K562 (cell line): ENCODE results near the gene INTS2. TPM values are rescaled to one million over a fixed set of nuclear protein-coding genes. Genes with fewer than 3 reads are reported as not detected.

Experiments used
- ATAC-seq: fragments of 200-7000 bp; cut with Tn5 transposase; 3 replicates; pipeline ENCODE4 v1.9.1; 2020; ENCODE audit warnings: moderate library complexity
- BruUV-seq: library from RNA; stranded (reverse); fragments of 400-500 nt; replicated peaks from 2 replicates; lab custom pipeline; 2021; lab: Mats Ljungman, UMichigan
- CTCF ChIA-PET: fragments of 300-600 bp; formaldehyde crosslinking; extraction: SDS; loops from one replicate; lab custom pipeline; 2021; ENCODE audit warnings: low intra/inter-chr PET ratio; lab: Yijun Ruan, JAX
- POLR2A ChIA-PET: fragments of 300-600, 350-650 bp; sonication (Branson Sonifier 250); formaldehyde crosslinking; extraction: SDS; loops from one replicate; lab custom pipeline; 2021; ENCODE audit warnings: antibody characterized with exemption, inconsistent platforms; lab: Yijun Ruan, JAX
- DNase-seq, 4 experiments: peaks; one replicate each; pipeline versions ENCODE4 v3.0.0 to v3.0.0-alpha.2; 2011 to 2018; ENCODE audit warnings: low spot score in 3 of 4, mixed read lengths in 3 of 4; ENCODE audit errors: extremely low read depth in 1 of 4
- FAIRE-seq: peaks from 2 replicates; lab custom pipeline; 2011; peaks lifted over from hg19 to GRCh38; lab: Jason Lieb, UNC
- H2AFZ ChIP-seq: 2 replicates; pipeline ENCODE4 v1.6.0; 2011; ENCODE audit warnings: low read depth, low read length, control low read depth, inconsistent platforms
- H3K27ac ChIP-seq: fragments of 200-600 bp; 3 replicates; pipeline ENCODE4 v1.8.0; 2011; ENCODE audit warnings: low read depth, mild to moderate bottlenecking, control low read depth, inconsistent platforms, low read length, moderate library complexity, mixed read lengths; ENCODE audit errors: extremely low read depth
- H3K27me3 ChIP-seq, 2 experiments: fragments of 300-600 bp in 1 of 2; 2 replicates in 1 of 2; 3 replicates in 1 of 2; pipeline versions ENCODE4 v1.6.0 to v1.8.0; 2011; ENCODE audit warnings: inconsistent platforms in 2 of 2, low read length in 2 of 2, mild to moderate bottlenecking in 1 of 2, mixed read lengths in 1 of 2, moderate library complexity in 1 of 2; ENCODE audit not compliant: control insufficient read depth in 2 of 2, insufficient read depth in 2 of 2
- H3K36me3 ChIP-seq: fragments of 300-600 bp; 3 replicates; pipeline ENCODE4 v1.8.0; 2011; ENCODE audit warnings: mild to moderate bottlenecking, low read length, inconsistent platforms; ENCODE audit not compliant: control insufficient read depth, insufficient read depth
- H3K4me1 ChIP-seq, 2 experiments: fragments of 200-600 bp in 1 of 2; replicated peaks in 1 of 2; 2 replicates in 1 of 2; 3 replicates in 1 of 2; pipeline versions ENCODE4 v1.5.1 to v1.8.0; 2011; ENCODE audit warnings: inconsistent platforms in 2 of 2, low read length in 2 of 2, mild to moderate bottlenecking in 1 of 2, mixed read lengths in 1 of 2, moderate library complexity in 1 of 2; ENCODE audit not compliant: control insufficient read depth in 2 of 2, insufficient read depth in 2 of 2
- H3K4me2 ChIP-seq: 2 replicates; pipeline ENCODE4 v1.6.1; 2011; ENCODE audit warnings: low read length, control low read depth, inconsistent platforms, mixed read lengths; ENCODE audit not compliant: insufficient read depth
- H3K4me3 ChIP-seq: fragments of 200-600 bp; sonication (generic), shearing (Covaris generic); 2 replicates; pipeline ENCODE4 v1.5.1; 2016; ENCODE audit warnings: control low read depth, inconsistent platforms
- H3K79me2 ChIP-seq: fragments of 200-600 bp; 3 replicates; pipeline ENCODE4 v1.8.0; 2011; ENCODE audit warnings: low read length, inconsistent platforms; ENCODE audit not compliant: control insufficient read depth, insufficient read depth
- H3K9ac ChIP-seq, 2 experiments: 2 replicates each; pipeline versions ENCODE4 v1.6.0 to v1.6.1; 2011; ENCODE audit warnings: low read depth in 2 of 2, low read length in 2 of 2, control low read depth in 1 of 2, inconsistent platforms in 1 of 2, mild to moderate bottlenecking in 1 of 2, mixed read lengths in 1 of 2; ENCODE audit not compliant: insufficient read depth in 1 of 2
- H3K9me1 ChIP-seq: one replicate; pipeline ENCODE4 v1.6.0; 2011; ENCODE audit warnings: inconsistent platforms, mild to moderate bottlenecking, low read length, moderate library complexity; ENCODE audit not compliant: control insufficient read depth, insufficient read depth
- H3K9me3 ChIP-seq: replicated peaks from 2 replicates; pipeline ENCODE4 v1.5.1; 2011; ENCODE audit warnings: low read depth, low read length, inconsistent platforms; ENCODE audit not compliant: control insufficient read depth, insufficient read depth
- H4K20me1 ChIP-seq: replicated peaks from 2 replicates; pipeline ENCODE4 v1.6.1; 2011; ENCODE audit warnings: low read length, inconsistent platforms, mixed read lengths; ENCODE audit not compliant: control insufficient read depth, insufficient read depth
- C11orf30 ChIP-seq: fragments of 450-650 bp; IDR thresholded peaks from 2 replicates; pipeline ENCODE4 v1.6.1; 2016; ENCODE audit warnings: low read depth, mild to moderate bottlenecking
- CUX1 ChIP-seq: fragments of 200-800 bp; sonication (Bioruptor generic); IDR thresholded peaks from 2 replicates; pipeline ENCODE4 v1.6.1; 2016; ENCODE audit warnings: missing genetic modification characterization, missing compliant biosample characterization
- DPF2 ChIP-seq: fragments of 450-650 bp; IDR thresholded peaks from 2 replicates; pipeline ENCODE4 v1.6.1; 2016
- FOSL1 ChIP-seq: fragments of 200-800 bp; sonication (Bioruptor generic); conservative IDR thresholded peaks from 2 replicates; pipeline ENCODE4 v1.6.1; 2016; ENCODE audit warnings: missing genetic modification characterization, missing compliant biosample characterization
- FOXA1 ChIP-seq: fragments of 450-650 bp; IDR thresholded peaks from 2 replicates; pipeline ENCODE4 v1.6.1; 2016; ENCODE audit warnings: mild to moderate bottlenecking, borderline replicate concordance
- FOXA3 ChIP-seq, 2 experiments: fragments of 450-650 bp in 1 of 2; sonication (generic) in 1 of 2; formaldehyde crosslinking; IDR thresholded peaks in 1 of 2; conservative IDR thresholded peaks in 1 of 2; 2 replicates each; pipeline versions ENCODE4 v1.4.0 to v1.8.0; 2020 to 2022; ENCODE audit warnings: mild to moderate bottlenecking in 2 of 2, missing genetic modification reagents in 1 of 2
- HES1 ChIP-seq: fragments of 450-650 bp; IDR thresholded peaks from 2 replicates; pipeline ENCODE4 v1.6.1; 2016; ENCODE audit warnings: low read depth, mild to moderate bottlenecking, moderate library complexity
- HNRNPH1 ChIP-seq: fragments of 200-400 bp; formaldehyde crosslinking; optimal IDR thresholded peaks from 2 replicates; pipeline ENCODE3; 2017; ENCODE audit warnings: low read depth, mild to moderate bottlenecking, low read length, moderate library complexity
- L3MBTL2 ChIP-seq: fragments of 450-650 bp; IDR thresholded peaks from 2 replicates; pipeline ENCODE4 v1.6.1; 2016; ENCODE audit warnings: mild to moderate bottlenecking, moderate library complexity
- MAFF ChIP-seq: IDR thresholded peaks from 2 replicates; pipeline ENCODE4 v1.6.1; 2012; ENCODE audit warnings: low read length, improper control_type of control experiment
- MAFG ChIP-seq: fragments of 450-650 bp; conservative IDR thresholded peaks from 2 replicates; pipeline ENCODE4 v1.6.1; 2016; ENCODE audit warnings: missing genetic modification characterization, missing compliant biosample characterization
- PTTG1 ChIP-seq: fragments of 450-650 bp; IDR thresholded peaks from 2 replicates; pipeline ENCODE4 v1.6.1; 2016; ENCODE audit warnings: low read depth, mild to moderate bottlenecking, missing genetic modification characterization, missing compliant biosample characterization
- PYGO2 ChIP-seq: fragments of 450-650 bp; IDR thresholded peaks from 2 replicates; pipeline ENCODE4 v1.6.1; 2016; ENCODE audit warnings: mild to moderate bottlenecking, missing genetic modification characterization, moderate library complexity, missing compliant biosample characterization
- RBM17 ChIP-seq: fragments of 200-400 bp; formaldehyde crosslinking; IDR thresholded peaks from 2 replicates; pipeline ENCODE4 v1.6.1; 2017; ENCODE audit warnings: low read depth, mild to moderate bottlenecking, low read length, borderline replicate concordance
- SRSF9 ChIP-seq: fragments of 200-400 bp; formaldehyde crosslinking; IDR thresholded peaks from 2 replicates; pipeline ENCODE4 v1.6.1; 2017; ENCODE audit warnings: low read depth, low read length, borderline replicate concordance
- STAG1 ChIP-seq: sonication (generic); formaldehyde crosslinking; IDR thresholded peaks from 2 replicates; pipeline ENCODE4 v1.5.0; 2020; ENCODE audit warnings: missing genetic modification reagents, borderline replicate concordance
- ZBTB17 ChIP-seq: fragments of 450-650 bp; formaldehyde crosslinking; IDR thresholded peaks from 2 replicates; pipeline ENCODE4 v1.4.0; 2020; ENCODE audit warnings: mild to moderate bottlenecking
- ZC3H11A ChIP-seq: IDR thresholded peaks from 2 replicates; pipeline ENCODE4 v1.6.1; 2012; ENCODE audit warnings: low read depth, low read length, improper control_type of control experiment
- ZNF263 ChIP-seq: sonication (generic); formaldehyde crosslinking; IDR thresholded peaks from 2 replicates; pipeline ENCODE4 v1.8.0; 2022; ENCODE audit warnings: mild to moderate bottlenecking, missing genetic modification reagents, borderline replicate concordance
- WGBS: fragments of 100-300 bp; shearing (Covaris generic); methylation state at CpG from one replicate; pipeline ENCODE4 v1.1.6; 2016; ENCODE audit warnings: low coverage, mixed read lengths; ENCODE audit not compliant: insufficient coverage; ENCODE audit errors: missing lambda C conversion rate; 5-methylcytosine and 5-hydroxymethylcytosine counted together
- in situ Hi-C: fragments of 300-500 bp; cut with MboI; formaldehyde crosslinking; loops from 4 replicates; pipeline ENCODE4 v1.15.0; 2018; ENCODE audit warnings: inconsistent platforms, mixed read lengths
- intact Hi-C: fragments of 100-400 bp; cut with micrococcal nuclease; formaldehyde crosslinking; loops from 2 replicates; pipeline ENCODE4 v1.14.2; 2022
- polyA plus RNA-seq, 8 experiments: library from polyadenylated mRNA; depleted of rRNA in 4 of 8; stranded (reverse) in 5 of 8; unstranded in 3 of 8; fragments of >200 nt; fragmentation: Nextera tagmentation in 2 of 8; fragmentation: Illumina TruSeq in 1 of 8; extraction: Ambion mirVana in 2 of 8; extraction: Trizol in 1 of 8; gene quantifications; 2 replicates each; pipeline versions ENCODE4 v1.2.1 to v1.2.3, GENCODE V29; 2011 to 2014; ENCODE audit warnings: inconsistent platforms in 1 of 8, missing spikeins in 1 of 8
- total RNA-seq, 7 experiments: library from RNA; depleted of rRNA in 6 of 7; stranded (reverse); fragments of >200 nt in 6 of 7; fragmentation: Illumina TruSeq in 2 of 7; extraction: Trizol in 2 of 7; gene quantifications; 2 replicates each; pipeline versions ENCODE4 v1.2.1 to v1.2.3, GENCODE V29; 2011 to 2021; ENCODE audit warnings: low replicate concordance in 1 of 7

INTS2 gene
- total and polyA plus RNA-seq, 9 of the 15 experiments (the other 6 are each of a cell fraction or from before 2014, with no cell fraction given): 4.8 to 24.7 (median 12.8) TPM

GRCh38 chr17:61955619-61956018 lies 27.8 kb upstream of the INTS2 start:
- no TSS peak for BruUV-seq
- H4K20me1 ChIP-seq: no peaks in the 10 kb centered on the region
- no peaks in the 10 kb centered on the region for H3K79me2 ChIP-seq
- intact Hi-C loops (no loop called here), in situ Hi-C loops (no loop called here)
- H3K9me1 ChIP-seq: no peaks in the 10 kb centered on the region
- H3K9ac ChIP-seq: no peak overlapping the region
- no peak overlapping the region for H3K27ac ChIP-seq
- H3K4me3 ChIP-seq: no peak overlapping the region
- no peak overlapping the region for H3K4me2 ChIP-seq
- FAIRE-seq (no peak), DNase-seq (no peak), ATAC-seq (no peak)
- peaks cover 77% of the 10 kb centered on the region for H3K36me3 ChIP-seq
- no peaks in the 10 kb centered on the region for H3K27me3 ChIP-seq
- WGBS: 90% methylated on average over 4 of the region's 4 CpGs
- no peaks in the 10 kb centered on the region for H3K4me1 ChIP-seq
- no peak overlapping the region for H2AFZ ChIP-seq
- no peaks in the 10 kb centered on the region for H3K9me3 ChIP-seq
- CTCF ChIA-PET: no interaction called here
- POLR2A ChIA-PET: interaction anchor here (1.5 kb wide), 1 partner anchor 14 kb away, joined by 3 read pairs; no protein-coding TSS in a partner anchor
- no peak for TF ChIP-seq FOXA1
- no peak for TF ChIP-seq PTTG1 (tag)
- no peak for TF ChIP-seq HES1
- peak; percentile 83 for TF ChIP-seq C11orf30
- no peak for TF ChIP-seq DPF2
- TF ChIP-seq L3MBTL2: no peak
- no peak for TF ChIP-seq STAG1 (CRISPR knock-in tag)
- no peak for TF ChIP-seq FOSL1
- no peak for TF ChIP-seq ZC3H11A
- no peak for TF ChIP-seq ZBTB17 (CRISPR knock-in tag)
- TF ChIP-seq HNRNPH1: no peak
- no peak for TF ChIP-seq SRSF9
- no peak for TF ChIP-seq ZNF263 (CRISPR knock-in tag)
- TF ChIP-seq RBM17: no peak
- TF ChIP-seq PYGO2 (tag): no peak
- TF ChIP-seq CUX1: no peak
- peak; percentile 84 for TF ChIP-seq MAFG (tag)
- TF ChIP-seq MAFF: peak; percentile 91
- no peak for TF ChIP-seq FOXA3 (CRISPR knock-in tag; conservative IDR thresholded peaks at IDR 0.05 in 1 of 2, IDR thresholded peaks at IDR 0.05 in 1 of 2)
